Epithelial cell of proximal tubule (primary cell): Measurements from ENCODE around the gene EMC9. TPM values are rescaled to one million over a fixed set of nuclear protein-coding genes. Genes with fewer than 3 reads are reported as not detected.

Experiments used
- DNase-seq: peaks from one replicate; pipeline ENCODE4 v3.0.0-alpha.2; 2011; ENCODE audit warnings: low read depth
- H3K4me3 ChIP-seq: 2 replicates; pipeline ENCODE4 v1.5.1; 2011; ENCODE audit warnings: low read depth, mild to moderate bottlenecking, low read length
- CTCF ChIP-seq: conservative IDR thresholded peaks from 2 replicates; pipeline ENCODE4 v1.5.1; 2012; ENCODE audit warnings: low read depth, mild to moderate bottlenecking, low read length
- total RNA-seq: library from RNA; depleted of rRNA; stranded (reverse); fragments of >200 nt; gene quantifications from 2 replicates; pipeline ENCODE4 v1.2.3, GENCODE V29; 2015

Gene EMC9
- total RNA-seq, 1 donor from 2014 or later, result 22.3 TPM

- no peak overlapping the region for H3K4me3 ChIP-seq
- no peak for TF ChIP-seq CTCF
- DNase-seq, result no peak
These were observed 10.5 kb downstream of the EMC9 start for GRCh38 chr14:24130717-24131548.

- no peak for DNase-seq
- no peak for TF ChIP-seq CTCF
- H3K4me3 ChIP-seq, result no peak within 1 kb of the TSS
These were observed 11.0 kb downstream of the EMC9 start, which contains the start of gene FITM1 for GRCh38 chr14:24130380-24130716. Gene FITM1, plus strand, starts transcription at chr14:24130659. Its CDS starts 905 bp downstream, at chr14:24131564.

DNA sequence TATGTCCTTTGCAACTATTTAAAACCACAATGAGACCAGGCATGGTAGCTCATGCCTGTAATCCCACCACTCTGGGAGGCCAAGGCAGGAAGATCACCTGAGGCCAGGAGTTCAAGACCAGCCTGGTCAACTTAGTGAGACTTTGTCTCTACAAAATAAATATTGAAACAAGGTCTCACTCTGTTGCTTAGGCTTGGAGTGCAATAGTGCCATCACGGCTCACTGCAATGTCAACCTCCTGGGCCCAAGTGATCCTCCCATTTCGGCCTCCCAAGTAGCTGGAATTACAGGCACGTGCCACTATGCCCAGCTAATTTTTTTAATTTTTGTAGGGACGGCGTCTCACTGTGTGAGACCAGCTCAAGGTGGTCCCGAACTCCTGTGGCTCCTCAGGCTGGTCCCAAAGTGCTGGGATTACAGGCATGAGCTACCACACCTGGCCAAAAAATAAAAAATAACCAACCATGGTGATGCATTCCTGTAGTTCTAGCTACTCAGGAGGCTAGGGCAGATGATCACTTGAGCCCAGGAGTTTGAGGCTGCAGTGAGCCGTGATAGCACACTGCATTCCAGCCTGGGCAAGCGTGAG, 11.9 kb downstream of the EMC9 start:
- no peak for DNase-seq
- H3K4me3 ChIP-seq, result no peak overlapping the region
- no peak for TF ChIP-seq CTCF

- H3K4me3 ChIP-seq, result no peak overlapping the region
- no peak for DNase-seq
- TF ChIP-seq CTCF, result no peak
These were observed 13.7 kb downstream of the EMC9 start for GRCh38 chr14:24127673-24128072.

DNA sequence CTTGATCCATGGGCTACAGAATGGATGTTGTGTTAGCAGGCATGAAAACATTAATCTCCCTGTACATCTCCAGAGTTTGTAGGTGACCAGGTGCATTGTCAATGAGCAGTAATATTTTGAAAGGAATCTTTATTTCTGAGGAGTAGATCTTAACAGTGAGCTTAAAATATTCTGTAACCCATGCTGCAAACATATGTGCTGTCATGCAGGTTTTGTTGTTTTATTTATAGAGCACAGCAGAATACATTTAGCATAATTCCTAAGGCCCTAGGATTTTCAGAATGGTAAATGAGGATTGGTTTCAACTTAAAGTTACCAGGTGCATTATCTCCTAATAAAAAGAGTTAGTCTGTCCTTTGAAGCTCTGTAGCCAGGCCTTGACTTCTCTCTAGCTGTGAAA, 14.5 kb downstream of the EMC9 start:
- DNase-seq, result no peak
- no peak for TF ChIP-seq CTCF
- no peak overlapping the region for H3K4me3 ChIP-seq

- no peak for DNase-seq
- TF ChIP-seq CTCF, result no peak
- no peak overlapping the region for H3K4me3 ChIP-seq
These were observed 17.7 kb downstream of the EMC9 start for GRCh38 chr14:24123424-24124417.
